Muscle layer of duodenum (tissue), 2 donors: Measurements from ENCODE around the gene DIRAS1.

Experiments
- H3K27ac ChIP-seq: one replicate; pipeline ENCODE4 v1.7.0; 2013; ENCODE audit warnings: mild to moderate bottlenecking, low read length
- H3K27me3 ChIP-seq: one replicate; pipeline ENCODE4 v1.7.0; 2013; ENCODE audit warnings: low read depth, mild to moderate bottlenecking, control low read depth, low read length
- H3K36me3 ChIP-seq, 2 donors: one replicate each; pipeline ENCODE4 v1.7.0; 2013; ENCODE audit warnings: low read length in 2 of 2, control low read depth in 1 of 2, mild to moderate bottlenecking in 1 of 2; ENCODE audit not compliant: insufficient read depth in 2 of 2, control insufficient read depth in 1 of 2
- H3K4me1 ChIP-seq, 2 donors: one replicate each; pipeline ENCODE4 v1.7.0; 2013; ENCODE audit warnings: low read length in 2 of 2, mild to moderate bottlenecking in 2 of 2, control low read depth in 1 of 2, moderate library complexity in 1 of 2; ENCODE audit not compliant: insufficient read depth in 2 of 2, control insufficient read depth in 1 of 2
- H3K4me3 ChIP-seq, 2 donors: one replicate each; pipeline ENCODE4 v1.7.0; 2013; ENCODE audit warnings: low read length in 2 of 2, low read depth in 1 of 2, mild to moderate bottlenecking in 1 of 2
- H3K9me3 ChIP-seq, 2 donors: one replicate each; pipeline ENCODE4 v1.7.0; 2013; ENCODE audit warnings: low read length in 2 of 2, control low read depth in 1 of 2, mild to moderate bottlenecking in 1 of 2; ENCODE audit not compliant: control insufficient read depth in 1 of 2
- donor health status: healthy.

Gene DIRAS1

DNA sequence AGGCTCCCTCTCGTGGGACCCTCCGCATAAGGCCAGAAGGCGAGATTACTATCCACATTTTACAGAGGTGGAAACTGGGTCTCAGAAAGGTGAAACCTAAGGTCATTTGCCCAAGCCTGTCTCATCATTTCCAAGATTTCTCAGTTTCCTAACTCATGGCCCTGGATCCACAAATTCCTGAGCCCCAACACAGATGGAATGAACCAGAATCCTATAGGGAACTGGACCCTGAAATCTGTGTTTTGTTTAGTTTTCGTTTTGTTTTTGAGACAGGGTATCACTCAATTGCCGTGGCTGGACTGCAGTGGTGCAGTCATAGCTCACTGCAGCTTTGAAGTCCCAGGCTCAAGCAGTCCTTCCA, 18.1 kb downstream of the DIRAS1 start:
- H3K4me1 ChIP-seq = peaks cover 0 to 8% of the 10 kb centered on the region in 2 donors
- H3K27me3 ChIP-seq = no peaks in the 10 kb centered on the region
- no peaks in the 10 kb centered on the region for H3K9me3 ChIP-seq
- H3K27ac ChIP-seq = no peak overlapping the region
- H3K36me3 ChIP-seq = no peaks in the 10 kb centered on the region
- peak overlapping the region in 1 of 2 donors; percentile 45 for H3K4me3 ChIP-seq

- no peak within 1 kb of the TSS for H3K27ac ChIP-seq
- H3K4me1 ChIP-seq = peaks cover 0 to 8% of the 10 kb centered on the region in 2 donors
- H3K4me3 ChIP-seq = peak within 1 kb of the TSS; percentile 42 to 61
- no peaks in the 10 kb centered on the region for H3K9me3 ChIP-seq
- no peaks in the 10 kb centered on the region for H3K36me3 ChIP-seq
- H3K27me3 ChIP-seq = no peaks in the 10 kb centered on the region
Measured at GRCh38 chr19:2702170-2703076, 18.7 kb downstream of the DIRAS1 start, which contains the start of gene GNG7. Gene GNG7 (minus strand): TSS chr19:2702694. CDS start chr19:2520688, 182,006 bp downstream.

- Histone ChIP-seq H3K27me3 (no peaks in the 10 kb centered on the region), H3K4me1 (peaks cover 0 to 8% of the 10 kb centered on the region in 2 donors), H3K4me3 (peak overlapping the region; percentile 42 to 61), H3K9me3 (no peaks in the 10 kb centered on the region), H3K27ac (no peak overlapping the region), H3K36me3 (no peaks in the 10 kb centered on the region)
Measured at GRCh38 chr19:2701361-2702169, 19.6 kb downstream of the DIRAS1 start.

DNA sequence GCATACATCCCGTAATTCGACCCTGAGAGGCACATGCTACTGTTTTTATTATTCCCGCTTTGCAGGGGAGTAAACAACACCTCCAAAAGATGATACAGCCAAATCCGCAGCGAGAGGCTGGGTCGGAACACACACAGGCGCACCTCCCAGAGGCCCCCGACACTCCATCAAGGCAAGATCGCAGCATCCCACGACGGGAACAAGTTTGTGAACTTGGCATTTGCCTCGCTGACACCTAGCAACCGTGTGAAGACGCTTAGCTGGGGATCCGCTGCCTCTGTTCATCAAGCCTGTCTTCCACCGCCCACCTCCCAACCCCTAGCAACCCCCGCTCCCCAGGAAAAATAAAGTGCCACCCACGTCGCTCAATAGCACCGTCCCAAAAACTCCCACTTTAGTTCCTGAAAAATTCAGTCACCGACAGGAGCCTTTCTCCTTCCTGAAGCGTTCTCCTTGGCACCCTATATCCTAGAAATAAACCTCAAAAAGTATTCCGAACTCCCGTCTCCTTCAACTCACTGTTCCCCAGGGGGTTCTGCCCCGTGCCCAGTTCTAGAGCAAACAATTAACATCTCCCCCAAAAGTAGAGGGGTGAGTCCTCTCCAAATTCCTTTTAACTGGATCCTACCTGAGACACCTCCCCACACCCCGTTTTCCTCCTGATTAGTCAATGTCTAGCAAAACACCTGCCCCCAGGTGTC, 20.4 kb downstream of the DIRAS1 start:
- no peak overlapping the region for H3K27ac ChIP-seq
- H3K4me1 ChIP-seq = peaks cover 0 to 8% of the 10 kb centered on the region in 2 donors
- no peaks in the 10 kb centered on the region for H3K36me3 ChIP-seq
- H3K27me3 ChIP-seq = no peaks in the 10 kb centered on the region
- H3K4me3 ChIP-seq = no peak overlapping the region
- no peaks in the 10 kb centered on the region for H3K9me3 ChIP-seq

- Histone ChIP-seq H3K27me3 (no peaks in the 10 kb centered on the region), H3K4me3 (no peak overlapping the region), H3K36me3 (no peaks in the 10 kb centered on the region), H3K9me3 (no peaks in the 10 kb centered on the region), H3K27ac (no peak overlapping the region), H3K4me1 (peaks cover 0 to 8% of the 10 kb centered on the region in 2 donors)
Measured at GRCh38 chr19:2699413-2700140, 21.6 kb downstream of the DIRAS1 start.

GRCh38 chr19:2694196-2694595, 27.0 kb downstream of the DIRAS1 start:
- Histone ChIP-seq H3K9me3 (no peaks in the 10 kb centered on the region), H3K36me3 (no peaks in the 10 kb centered on the region), H3K27ac (no peak overlapping the region), H3K4me1 (no peaks in the 10 kb centered on the region), H3K27me3 (no peaks in the 10 kb centered on the region), H3K4me3 (no peak overlapping the region)

DNA sequence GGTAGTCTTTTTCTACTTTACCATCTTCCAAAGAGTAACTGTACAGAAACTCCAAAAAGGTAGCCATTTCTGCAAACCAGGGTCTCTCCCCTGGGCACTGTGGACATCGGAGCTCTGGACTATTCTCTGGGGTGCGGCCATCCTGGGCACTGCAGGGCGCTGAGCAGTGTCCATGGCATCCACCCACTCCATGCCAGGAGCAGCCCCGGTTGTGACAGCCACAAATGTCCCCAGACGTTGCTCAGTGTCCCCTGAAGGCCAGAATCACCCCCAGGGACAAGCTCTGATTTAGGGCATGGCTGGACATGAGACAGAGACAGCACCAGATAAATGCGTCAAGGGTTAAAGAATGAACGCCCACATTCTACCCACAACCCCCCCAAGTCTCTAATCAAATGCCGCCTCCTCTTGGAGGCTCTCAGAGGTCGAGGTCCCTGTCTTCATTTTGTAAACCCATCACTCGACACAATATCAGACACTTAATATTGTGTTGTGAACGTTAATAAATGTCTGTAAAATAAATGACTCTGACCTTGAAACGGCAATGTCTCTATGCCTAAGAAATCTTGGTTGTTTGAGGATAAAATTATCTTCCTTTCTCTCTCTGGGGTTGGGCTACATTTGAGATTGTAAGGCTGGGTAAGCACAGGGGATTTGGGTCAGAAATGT, 27.5 kb downstream of the DIRAS1 start:
- H3K36me3 ChIP-seq = no peaks in the 10 kb centered on the region
- H3K27me3 ChIP-seq = no peaks in the 10 kb centered on the region
- H3K9me3 ChIP-seq = no peaks in the 10 kb centered on the region
- no peaks in the 10 kb centered on the region for H3K4me1 ChIP-seq
- no peak overlapping the region for H3K27ac ChIP-seq
- H3K4me3 ChIP-seq = no peak overlapping the region

GRCh38 chr19:2691951-2692350, 29.2 kb downstream of the DIRAS1 start:
- Histone ChIP-seq H3K4me3 (no peak overlapping the region), H3K36me3 (no peaks in the 10 kb centered on the region), H3K27me3 (no peaks in the 10 kb centered on the region), H3K27ac (no peak overlapping the region), H3K4me1 (no peaks in the 10 kb centered on the region), H3K9me3 (no peaks in the 10 kb centered on the region)

DNA sequence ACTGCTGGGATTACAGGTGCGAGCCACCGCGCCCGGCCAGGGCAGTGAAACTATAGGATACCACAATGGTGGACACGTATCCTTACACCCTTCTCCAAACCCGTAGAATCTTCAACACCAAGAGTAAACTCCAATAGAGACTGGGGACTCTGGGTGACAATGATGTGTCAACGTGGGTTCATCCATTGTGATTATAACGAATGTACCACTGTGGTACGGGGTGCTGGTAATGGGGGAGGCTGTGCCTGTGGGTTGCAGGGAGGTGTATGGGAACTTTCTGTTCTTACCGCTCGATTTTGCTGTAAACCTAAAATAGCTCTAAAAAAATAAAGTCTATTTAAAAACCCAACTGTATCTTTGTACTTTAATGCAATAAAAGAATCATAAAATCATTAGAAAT, 30.3 kb downstream of the DIRAS1 start:
- Histone ChIP-seq H3K9me3 (no peaks in the 10 kb centered on the region), H3K27ac (no peak overlapping the region)

GRCh38 chr19:2686360-2686759, 34.8 kb downstream of the DIRAS1 start:
- Histone ChIP-seq H3K4me3 (no peak overlapping the region), H3K9me3 (no peaks in the 10 kb centered on the region), H3K36me3 (no peaks in the 10 kb centered on the region)

More for the DNA sequence above, 30.3 kb downstream of the DIRAS1 start:
- Histone ChIP-seq H3K4me3 (no peak overlapping the region), H3K36me3 (no peaks in the 10 kb centered on the region), H3K27me3 (no peaks in the 10 kb centered on the region), H3K4me1 (no peaks in the 10 kb centered on the region)

More at GRCh38 chr19:2686360-2686759, 34.8 kb downstream of the DIRAS1 start:
- H3K27me3 ChIP-seq = no peaks in the 10 kb centered on the region
- no peak overlapping the region for H3K27ac ChIP-seq
- H3K4me1 ChIP-seq = no peaks in the 10 kb centered on the region
